T-cell (primary cell): ENCODE data around the gene SLIT3. TPM values are rescaled to one million over a fixed set of nuclear protein-coding genes. Genes with fewer than 3 reads are reported as not detected.

ENCODE experiments used
- ATAC-seq, 4 experiments: fragments of 200-7000 bp in 3 of 4; fragments of 150-1000 bp in 1 of 4; cut with Tn5 transposase; replicated peaks in 1 of 4; 1 replicate in 3 of 4; 2 replicates in 1 of 4; pipeline ENCODE4 v1.10.0; 2021; ENCODE audit warnings: moderate library complexity in 3 of 4, mild to moderate bottlenecking in 2 of 4, moderate number of reproducible peaks in 1 of 4
- CTCF ChIA-PET, 2 donors: fragments of 300-600 bp; sonication (Branson Sonifier 250); formaldehyde crosslinking; loops; one replicate each; lab custom pipeline; 2022; ENCODE audit warnings: antibody characterized with exemption in 2 of 2; lab: Charles Lee
- POLR2A ChIA-PET, 2 donors: fragments of 300-600 bp; sonication (Branson Sonifier 250); formaldehyde crosslinking; loops; one replicate each; lab custom pipeline; 2022; ENCODE audit warnings: antibody characterized with exemption in 2 of 2; lab: Charles Lee
- DNase-seq, 35 experiments: peaks; one replicate each; pipeline versions ENCODE4 v3.0.0 to v3.0.0-alpha.2; 2013 to 2023
- H3K27ac ChIP-seq: one replicate; pipeline ENCODE4 v1.5.1; 2013; ENCODE audit warnings: low read length
- H3K27me3 ChIP-seq, 2 experiments: replicated peaks in 1 of 2; 1 replicate in 1 of 2; 2 replicates in 1 of 2; pipeline versions ENCODE4 v1.6.1 to v1.7.0; 2013; ENCODE audit warnings: low read length in 1 of 2, mixed read lengths in 1 of 2; ENCODE audit not compliant: control insufficient read depth in 2 of 2, insufficient read depth in 2 of 2; ENCODE audit errors: extremely low read depth in 1 of 2
- H3K36me3 ChIP-seq, 2 donors: 1 replicate in 1 of 2; 2 replicates in 1 of 2; pipeline versions ENCODE4 v1.6.1 to v1.7.0; 2013; ENCODE audit warnings: low read length in 1 of 2; ENCODE audit not compliant: control insufficient read depth in 2 of 2, insufficient read depth in 1 of 2; ENCODE audit errors: extremely low read depth in 1 of 2
- H3K4me1 ChIP-seq, 2 experiments: 1 replicate in 1 of 2; 2 replicates in 1 of 2; pipeline versions ENCODE4 v1.6.1 to v1.7.0; 2013; ENCODE audit warnings: low read length in 2 of 2, mixed read lengths in 1 of 2; ENCODE audit not compliant: insufficient read depth in 2 of 2, control insufficient read depth in 1 of 2; ENCODE audit errors: extremely low read depth in 1 of 2
- H3K4me3 ChIP-seq, 2 donors: 1 replicate in 1 of 2; 2 replicates in 1 of 2; pipeline versions ENCODE4 v1.5.1 to v1.7.0; 2013; ENCODE audit warnings: mild to moderate bottlenecking in 2 of 2, low read length in 1 of 2, moderate library complexity in 1 of 2; ENCODE audit not compliant: control insufficient read depth in 1 of 2; ENCODE audit errors: extremely low read depth in 1 of 2
- H3K9me3 ChIP-seq: 2 replicates; pipeline ENCODE4 v1.7.0; 2013
- H3K27ac Mint-ChIP-seq, 2 donors: one replicate each; pipeline ENCODE4 v1.8.0; 2020 to 2021; ENCODE audit warnings: mild to moderate bottlenecking in 2 of 2, mixed read lengths in 2 of 2
- H3K27me3 Mint-ChIP-seq, 2 donors: one replicate each; pipeline ENCODE4 v1.8.0; 2021 to 2022; ENCODE audit warnings: mixed read lengths in 2 of 2
- H3K36me3 Mint-ChIP-seq: one replicate; pipeline ENCODE4 v1.8.0; 2021; ENCODE audit warnings: mixed read lengths
- H3K4me1 Mint-ChIP-seq, 3 donors: one replicate each; pipeline ENCODE4 v1.8.0; 2020 to 2022; ENCODE audit warnings: mixed read lengths in 3 of 3, mild to moderate bottlenecking in 1 of 3
- H3K4me3 Mint-ChIP-seq, 3 donors: one replicate each; pipeline ENCODE4 v1.8.0; 2020 to 2022; ENCODE audit warnings: mild to moderate bottlenecking in 3 of 3, mixed read lengths in 3 of 3, moderate library complexity in 3 of 3
- H3K9me3 Mint-ChIP-seq, 3 donors: one replicate each; pipeline ENCODE4 v1.8.0; 2020 to 2022; ENCODE audit warnings: mixed read lengths in 3 of 3
- WGBS: methylation state at CpG from one replicate; pipeline ENCODE4 v1.1.5; 2013; ENCODE audit warnings: missing lambda C conversion rate; ENCODE audit not compliant: insufficient coverage; 5-methylcytosine and 5-hydroxymethylcytosine counted together
- total RNA-seq, 35 experiments: library from RNA in 6 of 35; stranded (reverse) in 6 of 35; fragments of 120-200 nt in 1 of 35; gene quantifications; one replicate each; pipeline versions ENCODE4 v1.2.1 to v1.2.4 and lab custom pipeline; 2013 to 2026

The SLIT3 gene
- total RNA-seq, 5 donors from 2014 or later (not counting 1 experiment from before 2014, with no cell fraction given): 0.13 to 0.32 (median 0.13) TPM; not detected in 2

DNA sequence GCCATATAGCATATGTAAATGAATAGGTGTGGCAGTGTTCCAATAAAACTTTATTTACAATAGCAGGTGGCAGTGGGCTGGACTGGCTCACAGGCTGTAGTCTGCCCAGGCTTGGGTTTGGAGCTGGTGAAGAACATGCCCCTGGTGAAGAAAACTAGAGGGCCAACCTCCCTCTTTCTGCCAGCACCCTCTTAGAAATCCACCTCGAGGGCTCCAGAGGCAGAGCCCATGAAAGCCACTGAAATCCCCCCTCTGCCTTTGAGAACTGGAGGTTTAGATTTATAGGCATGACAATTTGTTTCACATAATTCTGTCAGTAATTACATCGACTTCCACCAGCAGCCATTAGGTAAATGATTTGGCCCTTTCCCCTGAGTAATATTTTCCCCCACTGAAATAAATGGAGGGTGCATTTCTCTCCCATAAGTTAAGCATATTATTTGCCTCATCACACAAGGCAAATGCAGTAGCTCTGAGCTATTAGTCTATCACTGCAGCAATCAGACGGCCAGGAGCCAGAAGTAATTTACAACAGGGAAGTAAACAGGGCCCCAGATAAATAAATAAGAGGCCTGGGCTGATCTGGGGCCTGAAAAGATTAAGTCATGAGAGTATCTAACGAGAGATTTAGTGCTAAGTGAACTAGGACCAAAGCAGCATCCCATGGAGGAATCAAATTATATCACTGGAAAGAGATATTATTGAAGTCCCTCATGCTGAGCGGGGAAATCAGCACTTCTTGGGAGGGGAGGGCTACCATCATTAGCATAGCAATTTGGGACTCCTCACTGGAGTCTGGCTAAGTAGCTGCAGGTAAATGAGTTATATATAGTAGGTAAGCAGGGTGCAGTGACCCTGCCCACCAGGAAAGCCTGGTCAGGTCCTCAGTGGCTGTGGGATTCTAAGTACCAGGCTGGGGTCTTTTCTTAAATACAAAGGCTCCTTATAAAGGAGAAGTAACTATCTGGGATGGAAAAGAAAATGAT is 123.9 kb downstream of the SLIT3 start:
- Mint-ChIP-seq H3K4me3 (no peak overlapping the region), H3K36me3 (no peaks in the 10 kb centered on the region), H3K27ac (no peak overlapping the region), H3K9me3 (no peaks in the 10 kb centered on the region), H3K4me1 (no peaks in the 10 kb centered on the region), H3K27me3 (peaks cover 0 to 3% of the 10 kb centered on the region in 2 donors)
- no peak overlapping the region for H3K27ac ChIP-seq
- H3K4me1 ChIP-seq: no peaks in the 10 kb centered on the region
- H3K9me3 ChIP-seq: no peaks in the 10 kb centered on the region
- no peaks in the 10 kb centered on the region for H3K36me3 ChIP-seq
- ChIA-PET CTCF (no interaction called here), POLR2A (no interaction called here)
- DNase-seq: no peak
- H3K27me3 ChIP-seq: no peaks in the 10 kb centered on the region
- H3K4me3 ChIP-seq: no peak overlapping the region
- no peak for ATAC-seq
- WGBS: 22% methylated on average over 1 of the region's 5 CpGs

DNA sequence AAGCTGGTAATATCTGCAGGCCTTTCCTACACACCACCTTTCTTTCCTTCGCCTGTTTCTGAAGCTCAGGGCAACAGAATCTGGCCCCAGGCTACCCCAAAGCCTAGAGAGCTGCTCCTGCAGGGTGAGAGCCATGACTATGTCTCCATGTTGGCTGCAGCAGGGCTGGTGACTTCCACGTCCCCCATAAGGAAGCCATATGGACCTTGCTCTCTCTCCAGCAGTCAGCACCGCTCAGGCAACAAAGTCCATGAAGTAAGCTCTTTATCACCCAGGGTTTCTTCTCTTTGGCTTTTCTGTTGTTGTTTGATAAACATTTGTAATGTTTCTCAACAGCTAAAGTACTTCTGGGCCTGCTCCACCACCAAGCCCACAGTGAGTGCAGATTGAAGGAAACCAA is 125.2 kb downstream of the SLIT3 start:
- CTCF ChIA-PET: no interaction called here

DNA sequence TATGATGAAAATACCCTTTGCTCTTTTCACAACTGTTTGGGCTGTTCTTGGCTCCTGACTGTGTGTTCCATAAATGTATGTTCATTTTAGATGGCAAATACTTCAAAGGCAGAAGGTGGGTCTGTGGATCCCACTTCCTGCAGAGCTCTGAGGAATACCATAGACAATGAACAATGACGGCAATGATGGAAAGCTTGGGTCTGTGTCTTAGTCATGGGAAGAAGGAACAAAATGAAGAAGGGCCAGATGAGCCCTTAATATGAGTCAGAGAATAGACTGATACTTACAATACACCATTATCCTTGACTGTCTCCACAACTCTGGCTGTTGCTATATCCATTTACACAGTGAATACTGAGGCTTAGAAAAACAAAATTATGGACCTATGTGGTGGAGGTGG is 126.0 kb downstream of the SLIT3 start:
- no peak overlapping the region for H3K4me3 Mint-ChIP-seq
- no peaks in the 10 kb centered on the region for H3K9me3 ChIP-seq
- ChIA-PET CTCF (no interaction called here), POLR2A (interaction anchor here in 1 of 2 donors (0.7 kb wide), 1 partner anchor 216 kb away, joined by 4 read pairs; no protein-coding TSS in a partner anchor)
- H3K27me3 ChIP-seq: peaks cover 0 to under 1% of the 10 kb centered on the region in 2 experiments
- DNase-seq: no peak
- H3K9me3 Mint-ChIP-seq: no peaks in the 10 kb centered on the region
- peaks cover 0 to 6% of the 10 kb centered on the region in 2 donors for H3K27me3 Mint-ChIP-seq
- no peaks in the 10 kb centered on the region for H3K36me3 Mint-ChIP-seq
- no peaks in the 10 kb centered on the region for H3K4me1 ChIP-seq
- H3K36me3 ChIP-seq: no peaks in the 10 kb centered on the region
- no peak overlapping the region for H3K27ac ChIP-seq
- H3K4me1 Mint-ChIP-seq: no peaks in the 10 kb centered on the region
- ATAC-seq: no peak
- no peak overlapping the region for H3K4me3 ChIP-seq
- no peak overlapping the region for H3K27ac Mint-ChIP-seq
- no CpG with 5 or more reads among the region's 1 CpG for WGBS

More for the DNA sequence above, 125.2 kb downstream of the SLIT3 start:
- WGBS: 50% methylated on average over 2 of the region's 3 CpGs
- H3K9me3 ChIP-seq: no peaks in the 10 kb centered on the region
- Mint-ChIP-seq H3K9me3 (no peaks in the 10 kb centered on the region), H3K27ac (no peak overlapping the region), H3K4me3 (no peak overlapping the region), H3K4me1 (no peaks in the 10 kb centered on the region), H3K27me3 (peaks cover 0 to 3% of the 10 kb centered on the region in 2 donors), H3K36me3 (no peaks in the 10 kb centered on the region)
- DNase-seq (no peak), ATAC-seq (no peak)
- no peak overlapping the region for H3K4me3 ChIP-seq
- no peak overlapping the region for H3K27ac ChIP-seq
- no peaks in the 10 kb centered on the region for H3K36me3 ChIP-seq
- H3K27me3 ChIP-seq: no peaks in the 10 kb centered on the region
- POLR2A ChIA-PET: no interaction called here
- no peaks in the 10 kb centered on the region for H3K4me1 ChIP-seq

DNA sequence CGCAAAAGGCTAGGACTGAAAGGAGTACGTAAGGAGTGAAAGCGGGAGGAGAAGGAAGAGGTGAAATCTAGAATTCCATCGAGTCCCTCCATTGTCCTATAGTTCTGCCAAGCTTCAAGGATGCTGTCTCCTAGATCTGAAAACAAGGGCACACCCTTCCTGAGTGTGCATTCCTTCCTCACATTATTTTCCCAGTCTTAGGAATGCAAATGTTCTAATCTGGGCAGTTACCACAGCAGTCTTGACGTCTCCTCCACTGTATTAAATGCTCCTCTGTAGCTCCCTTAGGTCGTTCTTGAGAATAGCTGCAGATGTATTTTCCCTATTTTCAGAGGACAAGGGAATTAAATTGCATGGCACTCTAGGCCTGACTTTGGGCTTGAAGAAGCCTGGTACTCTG is 127.6 kb downstream of the SLIT3 start:
- Histone ChIP-seq H3K27me3 (peaks cover 0 to 3% of the 10 kb centered on the region in 2 experiments), H3K4me3 (no peak overlapping the region), H3K4me1 (no peaks in the 10 kb centered on the region), H3K9me3 (no peaks in the 10 kb centered on the region), H3K36me3 (no peaks in the 10 kb centered on the region), H3K27ac (no peak overlapping the region)
- Mint-ChIP-seq H3K36me3 (no peaks in the 10 kb centered on the region), H3K27me3 (peaks cover 3 to 6% of the 10 kb centered on the region in 2 donors), H3K27ac (no peak overlapping the region), H3K4me3 (no peak overlapping the region), H3K4me1 (no peaks in the 10 kb centered on the region), H3K9me3 (no peaks in the 10 kb centered on the region)
- DNase-seq (no peak), ATAC-seq (no peak)
- ChIA-PET POLR2A (no interaction called here), CTCF (no interaction called here)
- 83% methylated on average over 2 of the region's 6 CpGs for WGBS

DNA sequence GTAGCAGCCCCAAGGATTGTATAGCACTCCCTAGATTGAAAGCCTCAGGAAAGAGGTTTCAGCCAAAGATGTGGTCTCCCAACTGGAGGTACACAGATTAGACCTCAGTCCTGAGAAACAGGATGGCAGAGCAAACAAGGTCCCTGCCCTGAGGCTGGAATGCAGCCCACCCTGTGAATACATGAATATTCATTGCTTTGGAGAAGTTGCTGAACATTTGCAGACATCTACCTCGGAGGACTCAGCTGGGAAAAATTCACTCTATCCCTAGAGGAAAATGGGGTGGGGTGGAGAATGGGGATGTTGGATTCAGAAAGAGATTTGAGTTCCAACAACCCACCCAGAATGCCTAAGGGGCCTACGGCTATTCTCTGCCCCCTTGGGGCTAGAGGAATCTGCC is 129.4 kb downstream of the SLIT3 start:
- CTCF ChIA-PET: no interaction called here
- no peak overlapping the region for H3K4me3 Mint-ChIP-seq
- Histone ChIP-seq H3K9me3 (no peaks in the 10 kb centered on the region), H3K4me3 (no peak overlapping the region), H3K4me1 (no peaks in the 10 kb centered on the region), H3K36me3 (no peaks in the 10 kb centered on the region), H3K27me3 (peaks cover 0 to 3% of the 10 kb centered on the region in 2 experiments), H3K27ac (no peak overlapping the region)
- peaks cover 3 to 6% of the 10 kb centered on the region in 2 donors for H3K27me3 Mint-ChIP-seq
- POLR2A ChIA-PET: no interaction called here
- no peak overlapping the region for H3K27ac Mint-ChIP-seq
- H3K4me1 Mint-ChIP-seq: no peaks in the 10 kb centered on the region
- ATAC-seq (no peak), DNase-seq (no peak)
- no peaks in the 10 kb centered on the region for H3K36me3 Mint-ChIP-seq
- no CpG with 5 or more reads among the region's 2 CpGs for whole genome bisulfite sequencing
- no peaks in the 10 kb centered on the region for H3K9me3 Mint-ChIP-seq

DNA sequence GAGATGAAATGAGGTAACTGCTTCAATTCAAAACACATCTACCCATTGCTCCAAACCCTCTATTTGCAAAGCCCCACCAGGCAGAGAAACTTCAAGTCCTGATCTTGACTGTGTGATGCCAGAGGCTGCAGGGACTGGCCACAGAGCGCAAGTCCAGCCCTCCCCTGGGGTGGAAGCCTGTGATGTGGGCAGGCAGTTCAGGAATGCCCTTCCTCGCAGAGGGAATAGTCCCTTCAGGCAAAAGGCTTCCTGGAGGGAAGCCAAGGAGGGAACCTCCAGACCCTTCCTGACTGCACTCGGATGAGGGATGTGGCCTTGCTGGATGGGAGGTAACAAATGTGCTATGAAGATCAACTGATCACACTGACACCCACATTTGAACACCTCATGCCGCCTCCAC is 131.2 kb downstream of the SLIT3 start:
- no peaks in the 10 kb centered on the region for H3K36me3 ChIP-seq
- POLR2A ChIA-PET: no interaction called here
- CTCF ChIA-PET: no interaction called here
- Mint-ChIP-seq H3K27me3 (peaks cover 3 to 6% of the 10 kb centered on the region in 2 donors), H3K4me3 (no peak overlapping the region), H3K4me1 (no peaks in the 10 kb centered on the region), H3K27ac (no peak overlapping the region), H3K36me3 (no peaks in the 10 kb centered on the region), H3K9me3 (no peaks in the 10 kb centered on the region)
- peaks cover 0 to 3% of the 10 kb centered on the region in 2 experiments for H3K27me3 ChIP-seq
- 88% methylated on average over 1 of the region's 4 CpGs for WGBS
- H3K4me1 ChIP-seq: no peaks in the 10 kb centered on the region
- DNase-seq (no peak), ATAC-seq (no peak)
- no peak overlapping the region for H3K27ac ChIP-seq
- H3K9me3 ChIP-seq: no peaks in the 10 kb centered on the region
- H3K4me3 ChIP-seq: no peak overlapping the region
